NCI-H1930 (cell line): Measurements from ENCODE around the gene PHKA2.

Experiments
- DNase-seq, 2 experiments: peaks; one replicate each; lab custom pipeline; 2025; lab: John Stamatoyannopoulos, UW

The PHKA2 gene

DNA sequence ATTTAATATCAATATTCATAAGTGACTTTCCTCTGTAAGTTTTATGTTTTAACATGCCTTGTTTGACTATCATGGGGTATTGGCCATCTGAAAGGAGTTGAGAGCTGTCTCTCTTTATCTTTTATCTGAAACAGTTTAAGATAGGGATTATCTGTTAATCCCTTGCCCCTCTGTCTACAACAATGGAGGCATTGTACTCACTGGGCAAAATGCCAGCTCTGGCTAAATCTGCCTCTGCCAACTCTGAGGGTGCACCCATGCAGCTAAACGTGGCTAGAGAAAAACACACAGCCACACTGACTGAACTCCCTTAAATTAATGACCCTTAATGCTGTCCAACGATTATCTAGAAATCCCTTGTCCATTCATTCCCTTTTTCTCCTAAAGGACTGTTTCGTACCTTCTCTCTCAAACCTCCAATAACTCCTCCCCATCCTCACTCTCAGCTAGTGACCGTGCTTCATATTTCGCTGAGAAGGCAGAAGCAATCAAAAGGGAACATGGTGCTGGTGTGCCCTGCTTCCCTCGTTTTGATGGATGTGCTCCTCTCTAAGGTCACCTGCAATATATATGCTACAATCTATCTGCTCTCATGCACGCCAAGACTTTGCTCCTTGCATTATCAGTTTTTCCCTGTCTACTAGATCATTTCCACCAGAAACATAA lies 10.3 kb downstream of the PHKA2 start:
- DNase-seq = no peak

DNA sequence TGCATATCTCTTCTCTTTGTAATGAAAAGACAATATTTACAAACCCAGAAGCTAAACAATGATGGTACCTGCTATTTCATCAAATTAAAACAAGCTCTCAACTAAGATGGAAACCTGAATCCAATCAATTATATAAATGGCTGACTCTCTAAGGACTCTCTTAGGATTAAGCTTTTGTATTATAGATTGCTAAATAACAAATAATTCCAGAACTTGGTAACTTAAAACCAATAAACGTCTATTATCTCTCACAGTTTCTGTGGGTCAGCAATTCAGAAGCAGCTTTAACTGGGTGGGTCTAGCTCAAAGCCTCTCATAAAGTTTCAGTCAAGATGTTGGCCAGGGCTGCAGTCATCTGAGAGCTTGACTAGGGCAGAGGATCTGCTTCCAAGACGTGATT lies 12.4 kb downstream of the PHKA2 start:
- DNase-seq = no peak

DNA sequence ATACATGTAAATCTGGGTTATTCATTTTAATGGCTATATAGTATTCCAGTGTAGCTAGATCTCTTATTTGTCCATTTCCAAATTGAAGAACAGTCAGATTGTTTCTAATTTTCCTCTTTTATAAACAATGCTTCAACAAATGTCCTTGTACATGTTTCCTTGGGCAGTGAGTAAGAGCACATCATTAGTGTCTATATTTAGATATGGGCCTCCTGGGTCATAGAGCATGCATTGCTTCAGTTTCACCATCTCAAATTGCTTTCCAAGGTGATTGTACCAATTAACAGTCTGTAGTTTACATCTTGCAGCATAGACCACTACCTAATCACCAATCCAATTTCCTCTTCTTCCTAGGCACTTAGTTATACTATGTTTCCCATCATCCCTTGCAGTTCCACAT lies 13.4 kb downstream of the PHKA2 start:
- DNase-seq = no peak

DNA sequence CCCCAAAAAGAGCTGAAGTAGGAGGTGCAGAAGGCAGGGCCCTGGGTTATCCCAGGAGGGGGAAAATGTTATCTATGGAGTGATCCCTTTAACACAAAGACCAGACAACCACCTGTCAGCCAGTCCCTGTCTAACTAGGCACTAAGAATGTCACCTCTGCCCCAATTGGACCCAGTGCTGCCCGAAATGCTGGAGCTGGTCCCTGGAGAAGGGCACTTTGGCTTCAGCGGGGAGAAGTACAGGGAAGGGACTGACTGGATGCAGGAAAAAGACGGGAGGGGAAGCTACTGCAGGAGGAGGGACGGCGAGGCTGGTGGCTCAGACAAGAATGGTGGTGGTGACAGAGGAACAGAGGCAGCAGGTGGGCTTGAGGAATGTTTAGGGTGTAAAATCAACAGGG lies 17.3 kb downstream of the PHKA2 start:
- DNase-seq = no peak

DNA sequence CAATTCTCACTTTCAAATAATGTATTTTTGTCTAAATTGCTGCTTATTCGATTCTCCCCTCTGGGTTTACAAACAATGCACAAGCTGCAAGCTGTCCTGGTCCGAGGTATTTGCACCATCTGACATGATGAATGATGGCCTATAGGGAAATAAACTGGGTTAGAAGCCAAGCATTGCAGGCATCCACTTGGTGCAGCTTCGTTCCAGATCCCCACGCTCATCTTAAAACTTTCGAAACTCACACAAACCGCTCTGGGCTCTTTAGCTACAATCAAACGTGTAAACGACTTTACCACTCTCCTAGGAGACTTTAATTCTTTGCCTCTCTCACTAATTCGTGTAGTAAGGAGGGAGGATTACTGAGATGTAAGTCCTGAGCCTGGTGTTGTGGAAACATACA lies 19.0 kb downstream of the PHKA2 start:
- DNase-seq = no peak

DNA sequence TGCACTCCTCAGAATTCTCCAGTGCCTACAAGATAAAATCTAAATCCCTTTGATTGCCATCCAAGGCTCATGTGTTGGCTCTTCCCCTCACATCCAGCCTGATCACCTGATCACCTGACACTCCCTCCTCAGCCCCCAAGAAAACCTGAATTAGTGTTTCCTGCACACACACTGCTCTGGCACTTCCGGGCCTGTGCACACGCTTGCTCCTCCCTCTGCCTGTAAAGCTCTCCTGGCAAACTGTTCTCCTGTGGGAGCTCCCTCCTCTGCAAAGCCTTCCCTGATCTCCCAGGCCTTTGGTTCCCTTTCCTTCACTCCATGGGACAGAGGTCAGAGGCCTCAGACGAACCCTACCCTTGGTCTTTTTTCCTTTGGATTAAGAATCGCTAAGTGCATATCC lies 19.9 kb downstream of the PHKA2 start:
- no peak for DNase-seq

DNA sequence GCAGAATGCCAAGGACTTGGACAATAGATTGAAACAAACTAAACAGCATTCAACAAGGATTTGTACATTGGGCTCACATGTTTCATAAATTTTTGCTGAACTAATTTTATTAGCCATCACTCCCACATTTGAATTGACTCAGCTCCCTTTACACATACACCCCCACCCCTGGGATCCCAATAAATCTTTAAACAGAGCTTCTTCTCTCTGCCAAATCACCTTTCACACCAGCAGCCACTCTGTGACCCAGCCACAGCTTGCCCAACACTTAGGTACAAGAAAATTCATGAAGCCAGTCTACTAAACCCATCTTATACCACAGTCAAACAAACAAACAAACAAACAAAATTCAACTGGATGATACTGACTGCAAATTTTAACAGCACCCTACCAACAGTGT lies 21.6 kb downstream of the PHKA2 start:
- no peak for DNase-seq

DNA sequence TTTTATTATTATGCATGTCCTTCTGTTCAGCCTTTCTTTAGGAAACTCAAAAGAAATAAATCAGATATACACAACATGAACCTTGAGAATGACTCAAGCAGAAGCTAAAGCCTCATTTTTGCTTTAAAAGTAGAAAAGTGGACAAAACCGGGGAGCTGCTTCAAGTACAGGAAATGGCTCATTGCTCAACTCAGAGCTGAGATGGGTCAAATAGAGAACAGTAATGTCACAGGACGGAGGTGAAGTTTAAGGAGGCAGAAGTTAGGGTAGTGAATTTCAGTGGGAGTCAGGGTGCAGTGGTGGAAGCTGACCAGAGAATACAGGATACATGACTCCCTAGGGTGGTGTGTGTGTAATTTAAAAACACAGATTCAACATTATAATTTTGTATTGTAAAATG lies 22.2 kb downstream of the PHKA2 start:
- DNase-seq = no peak

DNA sequence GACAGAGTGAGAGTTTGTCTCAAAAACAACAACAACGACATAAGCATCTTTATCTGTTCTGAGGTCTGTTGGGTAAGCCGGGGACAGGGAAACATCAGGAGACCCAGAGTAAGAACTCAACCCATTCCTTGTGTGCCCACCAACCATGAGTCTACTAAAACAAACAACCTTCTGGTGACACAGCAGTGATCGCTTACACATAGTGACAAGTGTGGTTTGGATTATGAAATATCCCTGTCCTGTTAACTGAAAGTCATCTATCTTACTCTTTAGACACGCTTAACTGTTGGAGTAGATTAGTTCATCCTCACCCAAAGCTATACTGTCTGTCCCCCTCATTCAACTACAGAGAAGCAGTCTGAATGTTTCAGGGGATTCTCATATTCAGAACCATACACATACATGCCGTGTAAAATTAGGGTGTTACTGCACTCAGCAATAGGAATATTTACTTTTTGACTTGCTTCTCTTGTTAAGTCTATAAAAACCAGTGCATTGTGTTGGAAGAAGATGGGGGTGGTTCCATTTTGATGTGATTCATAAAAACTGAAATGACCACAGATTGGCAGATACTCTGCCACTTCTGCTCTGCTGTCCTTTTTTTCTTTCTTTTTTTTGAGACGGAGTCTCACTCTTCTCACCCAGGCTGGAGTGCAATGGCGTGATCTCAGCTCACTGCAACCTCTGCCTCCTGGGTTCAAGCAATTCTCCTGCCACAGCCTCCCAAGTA lies 27.4 kb downstream of the PHKA2 start:
- DNase-seq = no peak

DNA sequence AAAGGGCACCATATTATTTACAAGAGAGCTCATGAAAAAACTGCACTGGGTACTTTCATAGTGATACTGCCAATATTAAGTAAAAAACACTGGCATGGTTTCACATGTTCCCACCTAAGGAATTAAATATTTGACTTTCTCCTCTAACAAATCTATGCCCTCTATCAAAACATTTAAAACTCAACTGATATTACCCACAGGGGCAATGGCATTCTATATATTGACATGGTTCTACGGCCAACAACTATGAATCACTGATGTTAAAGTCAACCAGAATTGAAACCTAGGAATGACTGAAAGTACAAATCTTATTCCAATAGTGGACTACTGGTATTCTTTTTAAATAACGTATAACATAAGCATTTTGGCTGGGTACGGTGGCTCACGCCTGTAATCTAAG lies 28.2 kb downstream of the PHKA2 start:
- no peak for DNase-seq

DNA sequence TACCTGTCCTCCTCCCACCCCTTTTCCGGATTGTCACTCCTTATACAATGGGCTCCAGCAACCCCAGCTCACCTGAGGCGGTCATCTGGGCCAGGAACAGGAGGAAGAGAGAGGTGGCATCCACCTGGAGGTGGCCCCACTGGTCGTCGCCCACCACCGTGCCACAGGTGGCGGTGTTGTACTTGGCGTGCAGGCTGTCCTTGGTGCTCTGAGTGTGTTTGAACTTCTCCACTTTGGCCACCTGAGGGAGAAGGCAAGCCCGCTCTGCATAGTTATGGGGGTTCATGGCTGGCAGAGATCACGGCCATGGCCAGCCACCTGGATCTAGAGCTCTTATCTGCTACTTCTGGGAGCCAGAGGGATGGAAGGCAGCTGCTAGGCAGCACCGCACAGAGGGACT lies 32.9 kb downstream of the PHKA2 start:
- no peak for DNase-seq

DNA sequence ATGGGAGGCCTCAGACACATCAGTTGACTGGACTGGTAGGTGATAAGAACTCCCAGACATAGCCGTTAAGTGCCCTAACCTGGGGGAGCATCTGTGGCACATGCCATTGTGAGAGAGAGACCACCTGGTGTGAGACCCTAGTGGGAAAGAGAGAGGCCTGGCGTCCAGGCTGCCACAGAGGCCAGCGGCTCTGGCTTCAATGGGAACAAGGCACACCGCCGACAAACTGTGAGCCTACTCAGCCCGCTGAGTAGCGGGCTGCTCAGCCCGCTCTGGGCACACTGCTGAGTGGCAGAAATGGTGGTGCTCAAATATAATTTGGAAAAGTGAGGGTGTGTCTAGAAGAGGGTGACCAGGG lies 34.0 kb downstream of the PHKA2 start:
- DNase-seq = no peak

DNA sequence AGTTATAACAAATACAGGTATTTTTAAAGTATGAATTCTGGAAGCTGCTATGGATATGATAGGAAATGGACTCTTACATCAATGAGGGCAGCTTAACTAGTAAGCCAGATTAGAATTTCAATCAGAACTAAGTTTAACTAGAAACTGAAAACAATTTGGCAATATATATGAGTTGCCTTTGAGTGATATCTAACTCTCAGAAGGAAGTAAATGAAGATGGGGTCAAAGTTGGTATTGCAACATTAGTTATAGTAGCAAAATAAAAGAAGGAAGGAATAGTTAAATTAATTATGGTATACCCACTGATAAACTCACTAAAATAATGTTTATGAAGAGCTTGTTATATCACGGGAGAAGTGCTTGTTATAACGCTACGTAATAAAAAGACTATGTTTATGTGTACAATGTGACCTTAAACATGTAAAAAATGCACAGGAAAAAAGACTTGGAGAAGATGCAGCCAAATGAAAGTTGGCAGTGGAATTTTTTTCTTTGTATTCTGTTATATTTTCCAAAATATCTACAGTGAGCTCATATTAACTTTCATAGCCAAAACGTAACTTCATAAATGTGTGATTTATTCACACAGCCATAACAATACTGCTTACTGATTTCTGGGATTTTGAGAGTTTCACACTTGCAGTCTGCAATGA lies 34.5 kb downstream of the PHKA2 start:
- DNase-seq = no peak

DNA sequence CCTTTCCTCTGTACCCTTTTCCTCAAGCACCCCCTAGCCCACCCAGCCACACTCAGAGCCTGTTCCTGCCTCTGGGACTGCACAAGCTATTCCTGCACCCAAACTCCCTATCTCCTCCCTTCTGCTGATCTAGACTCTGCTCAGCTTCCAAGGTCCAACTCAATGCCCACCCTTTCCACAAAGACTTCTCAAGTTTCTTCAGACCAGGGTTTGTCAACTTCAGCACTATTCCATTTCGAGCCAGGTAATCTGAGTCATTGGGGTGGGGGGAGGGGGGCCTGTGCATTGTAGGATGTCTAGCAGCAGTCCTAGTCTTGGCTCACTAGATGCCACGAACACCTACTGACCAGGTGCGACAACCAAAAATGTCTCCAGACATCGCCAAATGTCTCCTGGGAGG lies 37.3 kb downstream of the PHKA2 start:
- DNase-seq = no peak

DNA sequence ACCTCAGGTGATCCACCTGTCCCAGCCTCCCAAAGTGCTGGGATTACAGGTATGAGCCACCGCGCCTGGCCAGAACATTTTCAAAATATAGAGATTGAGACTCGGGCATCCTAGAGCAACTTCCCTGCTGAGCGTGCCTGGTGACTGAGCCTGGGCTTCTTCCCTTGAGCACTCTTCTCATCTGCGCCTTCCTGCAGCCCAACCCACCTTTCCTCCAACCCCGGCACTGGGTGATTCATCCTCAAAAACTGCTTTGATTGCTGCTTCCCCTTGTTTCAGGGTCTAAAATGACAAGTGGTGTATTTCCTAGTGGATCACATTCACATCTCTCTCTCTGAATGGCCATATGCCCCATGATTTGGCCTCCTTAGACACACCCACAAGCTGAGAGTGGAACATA lies 37.8 kb downstream of the PHKA2 start:
- no peak for DNase-seq

DNA sequence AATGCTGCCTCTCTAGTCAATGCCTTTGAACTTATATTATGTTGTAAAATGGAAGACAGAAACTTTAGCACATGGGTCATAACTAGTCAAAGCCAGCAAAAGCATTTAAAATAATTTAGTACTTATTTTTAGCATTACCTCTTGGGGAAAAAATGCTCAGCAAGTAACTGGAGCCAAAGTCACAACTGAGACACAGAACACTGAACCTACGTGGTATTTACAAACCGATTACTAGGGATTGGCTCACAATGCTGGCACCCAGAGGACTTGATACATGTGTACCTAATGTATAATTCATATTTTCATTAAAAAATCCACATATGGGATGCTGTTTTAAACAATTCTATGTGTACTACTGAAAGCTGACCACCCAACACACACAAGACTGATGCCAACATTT lies 38.4 kb downstream of the PHKA2 start:
- no peak for DNase-seq

DNA sequence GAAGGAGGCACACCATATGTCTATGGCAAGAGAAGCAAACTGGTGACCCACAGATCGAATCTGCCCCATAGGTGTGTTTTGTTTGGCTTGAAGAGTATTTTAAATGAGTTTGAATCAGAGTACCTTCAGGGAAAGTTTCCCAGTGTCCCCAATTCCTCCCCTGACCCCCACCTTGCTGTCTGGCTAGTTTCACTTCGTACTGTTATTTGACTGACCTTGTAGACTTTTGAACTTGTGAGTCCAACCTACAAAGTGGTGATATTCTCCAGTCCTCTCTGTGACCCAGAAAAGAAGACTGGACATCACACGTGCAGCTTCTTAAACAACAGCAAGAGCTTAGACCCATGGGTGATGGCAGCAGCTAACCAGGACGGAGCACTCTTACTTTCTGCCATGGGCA lies 39.4 kb downstream of the PHKA2 start:
- DNase-seq = no peak

DNA sequence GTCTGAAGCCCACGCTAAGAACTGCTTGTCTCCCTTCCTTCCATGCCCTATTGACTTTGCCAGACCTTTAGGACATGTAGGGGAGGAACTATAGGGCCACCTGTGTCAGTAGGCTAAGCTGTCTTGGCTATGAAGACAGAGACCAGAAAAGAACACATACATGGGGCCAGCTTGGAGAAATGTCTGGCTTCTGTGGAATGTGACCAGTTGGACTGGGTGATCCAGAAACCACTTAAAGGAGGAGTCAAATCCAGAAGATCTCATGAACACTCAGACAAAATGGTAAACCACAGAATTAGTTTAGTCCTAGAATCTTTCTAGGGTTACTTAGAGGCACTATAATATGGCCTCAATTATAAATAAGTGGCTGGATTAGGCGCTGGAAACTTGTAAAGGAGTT lies 42.0 kb downstream of the PHKA2 start:
- no peak for DNase-seq

DNA sequence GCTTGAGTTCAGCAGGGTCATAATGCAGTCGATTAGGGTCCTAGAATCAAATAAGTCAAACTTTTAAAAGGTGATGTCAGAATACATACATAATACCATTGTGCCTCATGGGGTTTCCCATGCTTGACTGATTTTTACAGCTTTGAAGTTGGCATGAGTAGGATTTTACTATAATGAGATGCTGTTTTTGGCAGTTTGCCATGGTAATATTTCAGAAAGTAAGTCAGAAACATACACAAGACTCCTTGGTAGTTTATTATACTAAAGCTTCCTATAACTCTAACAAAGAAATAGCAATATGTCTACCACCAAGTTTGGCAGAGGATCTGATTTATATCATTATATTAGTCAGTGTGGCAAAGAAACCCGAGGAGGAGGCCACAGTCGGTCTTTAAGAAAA lies 45.2 kb downstream of the PHKA2 start:
- DNase-seq = no peak

DNA sequence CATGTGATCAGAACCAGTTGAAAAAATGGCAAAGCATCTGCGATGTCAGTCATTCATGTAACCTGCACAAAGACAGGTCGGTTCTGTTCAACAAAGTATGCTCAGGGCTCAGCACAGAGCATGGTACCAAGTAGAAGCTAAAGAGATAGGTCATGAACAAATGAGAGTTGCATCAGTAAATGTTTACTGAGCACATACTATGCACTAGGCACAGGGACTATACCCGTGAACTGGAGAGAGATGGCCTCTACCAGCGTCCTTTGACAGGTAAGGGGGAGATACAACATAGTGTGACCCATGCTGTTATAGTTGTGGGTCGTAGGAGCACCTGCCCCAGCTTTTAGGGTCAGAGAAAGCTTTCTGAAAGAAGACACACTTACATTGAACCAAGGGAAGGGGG lies 46.7 kb downstream of the PHKA2 start:
- DNase-seq = no peak

DNA sequence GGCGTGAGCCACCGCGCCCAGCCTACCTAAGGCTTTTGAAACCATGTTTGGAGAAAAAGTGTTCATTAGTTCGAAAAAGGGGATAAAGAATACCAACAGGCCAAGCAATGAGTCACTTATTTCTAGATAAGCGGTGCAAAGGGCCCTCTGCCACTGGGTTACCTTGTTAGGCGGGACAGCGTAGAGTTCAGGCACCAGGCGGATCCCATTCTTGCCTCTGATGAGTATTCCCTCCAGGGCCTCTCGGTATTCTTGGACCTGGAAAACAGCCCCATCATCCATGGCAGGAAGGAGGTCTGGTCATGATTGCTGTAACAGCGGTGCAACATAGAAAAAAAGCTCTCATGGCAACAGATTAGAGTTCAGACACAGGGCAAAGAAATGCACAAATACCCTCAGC lies 48.0 kb downstream of the PHKA2 start:
- DNase-seq = no peak

DNA sequence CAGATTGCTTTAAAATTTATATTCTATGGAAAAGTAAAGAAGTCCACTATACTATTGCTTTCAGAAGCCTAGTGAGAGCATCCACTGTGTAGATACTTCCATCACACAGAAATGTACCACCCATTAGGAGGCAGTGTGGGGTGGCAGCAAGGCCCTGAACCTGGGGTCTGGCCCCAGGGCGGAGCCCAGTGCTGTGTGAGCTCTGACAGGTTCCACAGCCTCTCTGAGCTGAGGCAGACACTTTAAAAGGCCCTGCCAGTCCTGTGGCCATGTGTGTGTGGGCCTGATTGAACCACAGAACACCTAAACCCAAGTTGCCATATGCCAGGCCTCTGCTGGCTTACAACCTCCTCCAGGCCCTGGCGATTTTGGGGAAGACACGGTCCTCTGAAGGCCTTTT lies 49.2 kb downstream of the PHKA2 start:
- DNase-seq = no peak

DNA sequence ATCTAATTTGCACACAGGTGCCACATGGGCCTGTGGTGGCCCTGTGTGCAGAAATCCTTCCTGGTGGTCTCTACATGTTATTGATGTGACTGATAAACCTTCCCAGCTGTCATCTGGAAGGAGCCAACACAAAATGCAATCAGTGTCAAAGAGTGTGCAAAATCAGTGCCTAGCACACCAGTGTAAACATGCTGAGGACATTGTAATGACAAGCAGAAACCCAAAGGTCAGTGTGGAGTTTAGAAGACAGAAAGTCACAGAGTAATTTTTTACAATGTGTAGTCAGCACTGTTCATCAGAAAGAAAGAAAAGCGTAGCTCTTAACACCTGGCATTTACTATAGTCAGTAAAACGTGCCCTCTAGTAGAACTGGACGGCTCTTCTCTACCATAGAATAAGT lies 50.3 kb downstream of the PHKA2 start:
- no peak for DNase-seq

DNA sequence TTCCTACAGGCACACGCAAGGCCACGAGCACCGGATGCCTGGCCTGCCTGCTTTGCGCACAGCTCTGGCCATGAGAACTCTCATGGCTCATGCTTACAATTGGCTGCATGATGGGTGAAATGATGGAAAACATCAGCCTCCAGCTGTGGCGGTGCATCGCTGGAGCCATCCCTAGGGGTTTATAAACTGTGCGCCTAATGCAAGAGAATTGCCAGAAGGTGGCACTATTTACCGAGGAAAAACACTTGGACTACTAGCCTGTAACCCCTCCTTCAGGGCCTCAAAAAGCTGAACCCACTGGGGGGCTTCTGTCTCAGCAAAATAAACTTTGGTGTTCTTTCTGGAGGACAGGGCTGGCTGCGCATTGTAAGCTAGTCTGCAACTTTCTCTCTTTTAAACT lies 51.9 kb downstream of the PHKA2 start:
- no peak for DNase-seq
